Stomach smooth muscle (tissue), 2 donors: ENCODE measurements around the gene RAB27B.

Experiments used
- H3K27ac ChIP-seq: one replicate; pipeline ENCODE4 v1.7.0; 2013; ENCODE audit warnings: mild to moderate bottlenecking, low read length, inconsistent platforms
- H3K27me3 ChIP-seq, 2 donors: one replicate each; pipeline ENCODE4 v1.7.0; 2013; ENCODE audit warnings: low read length in 2 of 2; ENCODE audit not compliant: insufficient read depth in 2 of 2, control insufficient read depth in 1 of 2
- H3K36me3 ChIP-seq, 2 donors: one replicate each; pipeline ENCODE4 v1.7.0; 2013; ENCODE audit warnings: low read length in 2 of 2; ENCODE audit not compliant: control insufficient read depth in 2 of 2, insufficient read depth in 2 of 2
- H3K4me1 ChIP-seq: one replicate; pipeline ENCODE4 v1.7.0; 2013; ENCODE audit warnings: low read length; ENCODE audit not compliant: control insufficient read depth, insufficient read depth
- H3K4me3 ChIP-seq, 2 donors: one replicate each; pipeline ENCODE4 v1.7.0; 2013; ENCODE audit warnings: low read length in 2 of 2
- H3K9ac ChIP-seq, 2 donors: one replicate each; pipeline ENCODE4 v1.7.0; 2013; ENCODE audit warnings: low read length in 2 of 2, mild to moderate bottlenecking in 1 of 2
- H3K9me3 ChIP-seq, 2 donors: one replicate each; pipeline ENCODE4 v1.7.0; 2013; ENCODE audit warnings: low read length in 2 of 2; ENCODE audit not compliant: control insufficient read depth in 2 of 2
- donor health status: healthy.
- donor health status: Pancreatic carcinoma.

RAB27B gene

GRCh38 chr18:54882318-54882717, 54.0 kb downstream of the RAB27B start:
- H3K27me3 ChIP-seq, result no peaks in the 10 kb centered on the region
- H3K9ac ChIP-seq, result no peak overlapping the region
- no peaks in the 10 kb centered on the region for H3K9me3 ChIP-seq
- H3K4me3 ChIP-seq, result no peak overlapping the region
- H3K36me3 ChIP-seq, result no peaks in the 10 kb centered on the region
- no peaks in the 10 kb centered on the region for H3K4me1 ChIP-seq
- no peak overlapping the region for H3K27ac ChIP-seq

GRCh38 chr18:54883816-54884604, 55.7 kb downstream of the RAB27B start:
- no peak overlapping the region for H3K27ac ChIP-seq
- H3K9me3 ChIP-seq, result no peaks in the 10 kb centered on the region
- no peaks in the 10 kb centered on the region for H3K27me3 ChIP-seq
- no peaks in the 10 kb centered on the region for H3K36me3 ChIP-seq
- H3K4me1 ChIP-seq, result no peaks in the 10 kb centered on the region
- H3K4me3 ChIP-seq, result no peak overlapping the region
- H3K9ac ChIP-seq, result no peak overlapping the region

GRCh38 chr18:54888378-54888777, 60.1 kb downstream of the RAB27B start:
- no peak overlapping the region for H3K9ac ChIP-seq
- H3K36me3 ChIP-seq, result no peaks in the 10 kb centered on the region
- no peaks in the 10 kb centered on the region for H3K4me1 ChIP-seq
- H3K27me3 ChIP-seq, result no peaks in the 10 kb centered on the region
- H3K4me3 ChIP-seq, result no peak overlapping the region
- H3K9me3 ChIP-seq, result no peaks in the 10 kb centered on the region
- no peak overlapping the region for H3K27ac ChIP-seq

- no peak overlapping the region for H3K27ac ChIP-seq
- H3K4me3 ChIP-seq, result no peak overlapping the region
- H3K4me1 ChIP-seq, result no peaks in the 10 kb centered on the region
- H3K9me3 ChIP-seq, result no peaks in the 10 kb centered on the region
- no peak overlapping the region for H3K9ac ChIP-seq
- H3K27me3 ChIP-seq, result no peaks in the 10 kb centered on the region
- H3K36me3 ChIP-seq, result no peaks in the 10 kb centered on the region
Observed at GRCh38 chr18:54888933-54889332, 60.7 kb downstream of the RAB27B start.

- H3K27me3 ChIP-seq, result no peaks in the 10 kb centered on the region
Observed at GRCh38 chr18:54899500-54899899, 71.2 kb downstream of the RAB27B start.

GRCh38 chr18:54900290-54900689, 72.0 kb downstream of the RAB27B start:
- Histone ChIP-seq H3K27ac (no peak overlapping the region), H3K4me1 (no peaks in the 10 kb centered on the region), H3K9ac (no peak overlapping the region), H3K27me3 (no peaks in the 10 kb centered on the region), H3K4me3 (no peak overlapping the region), H3K36me3 (no peaks in the 10 kb centered on the region), H3K9me3 (no peaks in the 10 kb centered on the region)

More at GRCh38 chr18:54899500-54899899, 71.2 kb downstream of the RAB27B start:
- Histone ChIP-seq H3K9me3 (no peaks in the 10 kb centered on the region), H3K36me3 (no peaks in the 10 kb centered on the region), H3K9ac (no peak overlapping the region), H3K4me3 (no peak overlapping the region), H3K27ac (no peak overlapping the region), H3K4me1 (no peaks in the 10 kb centered on the region)

GRCh38 chr18:54904581-54904980, 76.3 kb downstream of the RAB27B start:
- no peak overlapping the region for H3K9ac ChIP-seq
- H3K27ac ChIP-seq, result no peak overlapping the region
- no peaks in the 10 kb centered on the region for H3K4me1 ChIP-seq
- H3K36me3 ChIP-seq, result no peaks in the 10 kb centered on the region
- no peak overlapping the region for H3K4me3 ChIP-seq
- no peaks in the 10 kb centered on the region for H3K9me3 ChIP-seq
- no peaks in the 10 kb centered on the region for H3K27me3 ChIP-seq

GRCh38 chr18:54905629-54906028, 77.4 kb downstream of the RAB27B start:
- no peaks in the 10 kb centered on the region for H3K36me3 ChIP-seq
- H3K9me3 ChIP-seq, result no peaks in the 10 kb centered on the region
- no peak overlapping the region for H3K9ac ChIP-seq
- no peak overlapping the region for H3K27ac ChIP-seq
- H3K27me3 ChIP-seq, result no peaks in the 10 kb centered on the region
- no peaks in the 10 kb centered on the region for H3K4me1 ChIP-seq
- no peak overlapping the region for H3K4me3 ChIP-seq

GRCh38 chr18:54906331-54907185, 78.3 kb downstream of the RAB27B start:
- Histone ChIP-seq H3K27me3 (no peaks in the 10 kb centered on the region), H3K4me1 (no peaks in the 10 kb centered on the region), H3K9ac (no peak overlapping the region), H3K36me3 (no peaks in the 10 kb centered on the region), H3K4me3 (no peak overlapping the region), H3K27ac (no peak overlapping the region), H3K9me3 (no peaks in the 10 kb centered on the region)

GRCh38 chr18:54909538-54909937, 81.3 kb downstream of the RAB27B start:
- no peaks in the 10 kb centered on the region for H3K4me1 ChIP-seq
- H3K4me3 ChIP-seq, result no peak overlapping the region
- no peaks in the 10 kb centered on the region for H3K36me3 ChIP-seq
- no peak overlapping the region for H3K9ac ChIP-seq
- H3K27me3 ChIP-seq, result no peaks in the 10 kb centered on the region
- H3K9me3 ChIP-seq, result no peaks in the 10 kb centered on the region
- no peak overlapping the region for H3K27ac ChIP-seq
